ENCODE measurements around the gene GRIN2A.

- TF ChIP-seq ZBTB26 (CRISPR knock-in tag; IDR thresholded peaks at IDR 0.05; ENCODE audit: borderline replicate concordance) (no peak), ZFP1 (CRISPR knock-in tag; IDR thresholded peaks at IDR 0.05) (no peak), RAD51 (IDR thresholded peaks at IDR 0.05; ENCODE audit: borderline replicate concordance) (no peak), FOXA3 (CRISPR knock-in tag; IDR thresholded peaks at IDR 0.05) (no peak), POGK (CRISPR knock-in tag; conservative IDR thresholded peaks at IDR 0.05) (no peak), ZNF24 (IDR thresholded peaks at IDR 0.05) (no peak), POLR2A (IDR thresholded peaks at IDR 0.05; ENCODE audit: insufficient read depth in 1 of 2, low read depth in 2 of 2, low read length in 2 of 2) (no peak), CHCHD3 (CRISPR knock-in tag; IDR thresholded peaks at IDR 0.05) (no peak), THAP11 (CRISPR knock-in tag; IDR thresholded peaks at IDR 0.05) (no peak), PHB2 (IDR thresholded peaks at IDR 0.05; ENCODE audit: partially characterized antibody) (no peak)
- TF ChIP-seq, protein P1, sequence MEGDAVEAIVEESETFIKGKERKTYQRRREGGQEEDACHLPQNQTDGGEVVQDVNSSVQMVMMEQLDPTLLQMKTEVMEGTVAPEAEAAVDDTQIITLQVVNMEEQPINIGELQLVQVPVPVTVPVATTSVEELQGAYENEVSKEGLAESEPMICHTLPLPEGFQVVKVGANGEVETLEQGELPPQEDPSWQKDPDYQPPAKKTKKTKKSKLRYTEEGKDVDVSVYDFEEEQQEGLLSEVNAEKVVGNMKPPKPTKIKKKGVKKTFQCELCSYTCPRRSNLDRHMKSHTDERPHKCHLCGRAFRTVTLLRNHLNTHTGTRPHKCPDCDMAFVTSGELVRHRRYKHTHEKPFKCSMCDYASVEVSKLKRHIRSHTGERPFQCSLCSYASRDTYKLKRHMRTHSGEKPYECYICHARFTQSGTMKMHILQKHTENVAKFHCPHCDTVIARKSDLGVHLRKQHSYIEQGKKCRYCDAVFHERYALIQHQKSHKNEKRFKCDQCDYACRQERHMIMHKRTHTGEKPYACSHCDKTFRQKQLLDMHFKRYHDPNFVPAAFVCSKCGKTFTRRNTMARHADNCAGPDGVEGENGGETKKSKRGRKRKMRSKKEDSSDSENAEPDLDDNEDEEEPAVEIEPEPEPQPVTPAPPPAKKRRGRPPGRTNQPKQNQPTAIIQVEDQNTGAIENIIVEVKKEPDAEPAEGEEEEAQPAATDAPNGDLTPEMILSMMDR (CRISPR knock-in tag; IDR thresholded peaks at IDR 0.05), result no peak
Measured at GRCh38 chr16:9911989-9912388, 270.2 kb downstream of the GRIN2A start.

Data from HepG2 (cell line).